HFF-Myc (cell line): ENCODE measurements around the gene FGF8.

Experiments
- DNase-seq: peaks from one replicate; pipeline ENCODE4 v3.0.0-alpha.2; 2011; ENCODE audit warnings: low read depth; ENCODE audit errors: extremely low read depth
- H3K4me3 ChIP-seq: replicated peaks from 2 replicates; pipeline ENCODE4 v1.5.1; 2011; ENCODE audit warnings: low read depth, mild to moderate bottlenecking, control low read depth, low read length
- TF ChIP-seq, protein P1 (sequence below): IDR thresholded peaks from 2 replicates; pipeline ENCODE4 v1.5.1; 2012; ENCODE audit warnings: mild to moderate bottlenecking, low read depth, low read length, control low read depth; ENCODE audit errors: missing control alignments

Gene FGF8

GRCh38 chr10:101767600-101767945, 8.3 kb downstream of the FGF8 start:
- TF ChIP-seq, protein P1, sequence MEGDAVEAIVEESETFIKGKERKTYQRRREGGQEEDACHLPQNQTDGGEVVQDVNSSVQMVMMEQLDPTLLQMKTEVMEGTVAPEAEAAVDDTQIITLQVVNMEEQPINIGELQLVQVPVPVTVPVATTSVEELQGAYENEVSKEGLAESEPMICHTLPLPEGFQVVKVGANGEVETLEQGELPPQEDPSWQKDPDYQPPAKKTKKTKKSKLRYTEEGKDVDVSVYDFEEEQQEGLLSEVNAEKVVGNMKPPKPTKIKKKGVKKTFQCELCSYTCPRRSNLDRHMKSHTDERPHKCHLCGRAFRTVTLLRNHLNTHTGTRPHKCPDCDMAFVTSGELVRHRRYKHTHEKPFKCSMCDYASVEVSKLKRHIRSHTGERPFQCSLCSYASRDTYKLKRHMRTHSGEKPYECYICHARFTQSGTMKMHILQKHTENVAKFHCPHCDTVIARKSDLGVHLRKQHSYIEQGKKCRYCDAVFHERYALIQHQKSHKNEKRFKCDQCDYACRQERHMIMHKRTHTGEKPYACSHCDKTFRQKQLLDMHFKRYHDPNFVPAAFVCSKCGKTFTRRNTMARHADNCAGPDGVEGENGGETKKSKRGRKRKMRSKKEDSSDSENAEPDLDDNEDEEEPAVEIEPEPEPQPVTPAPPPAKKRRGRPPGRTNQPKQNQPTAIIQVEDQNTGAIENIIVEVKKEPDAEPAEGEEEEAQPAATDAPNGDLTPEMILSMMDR = no peak
- DNase-seq = no peak
- no peak overlapping the region for H3K4me3 ChIP-seq

- TF ChIP-seq, protein P1 = no peak
- DNase-seq = no peak
Observed at GRCh38 chr10:101766753-101767599, 8.9 kb downstream of the FGF8 start.

DNA sequence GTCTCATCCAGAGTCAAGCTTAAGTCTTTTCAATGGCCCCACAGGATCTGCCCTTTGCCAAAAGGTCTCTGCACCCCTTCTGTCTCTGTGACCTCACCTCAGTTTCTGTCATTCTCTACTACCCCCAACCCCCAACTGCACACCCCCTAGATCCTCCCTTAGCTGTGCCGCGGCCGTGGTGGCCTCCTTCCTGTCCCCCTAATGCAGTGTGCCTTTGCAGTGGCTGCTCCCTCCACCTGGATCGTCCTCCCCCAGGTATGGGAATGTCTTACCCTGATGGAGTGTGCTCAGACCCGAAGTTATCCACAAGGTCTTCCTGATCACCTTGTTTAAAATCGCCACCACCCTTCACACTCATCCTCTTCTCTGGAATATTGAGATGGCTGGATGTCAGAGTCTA, 9.6 kb downstream of the FGF8 start:
- TF ChIP-seq, protein P1 = no peak
- no peak overlapping the region for H3K4me3 ChIP-seq
- no peak for DNase-seq

More at GRCh38 chr10:101766753-101767599, 8.9 kb downstream of the FGF8 start:
- H3K4me3 ChIP-seq = no peak overlapping the region

DNA sequence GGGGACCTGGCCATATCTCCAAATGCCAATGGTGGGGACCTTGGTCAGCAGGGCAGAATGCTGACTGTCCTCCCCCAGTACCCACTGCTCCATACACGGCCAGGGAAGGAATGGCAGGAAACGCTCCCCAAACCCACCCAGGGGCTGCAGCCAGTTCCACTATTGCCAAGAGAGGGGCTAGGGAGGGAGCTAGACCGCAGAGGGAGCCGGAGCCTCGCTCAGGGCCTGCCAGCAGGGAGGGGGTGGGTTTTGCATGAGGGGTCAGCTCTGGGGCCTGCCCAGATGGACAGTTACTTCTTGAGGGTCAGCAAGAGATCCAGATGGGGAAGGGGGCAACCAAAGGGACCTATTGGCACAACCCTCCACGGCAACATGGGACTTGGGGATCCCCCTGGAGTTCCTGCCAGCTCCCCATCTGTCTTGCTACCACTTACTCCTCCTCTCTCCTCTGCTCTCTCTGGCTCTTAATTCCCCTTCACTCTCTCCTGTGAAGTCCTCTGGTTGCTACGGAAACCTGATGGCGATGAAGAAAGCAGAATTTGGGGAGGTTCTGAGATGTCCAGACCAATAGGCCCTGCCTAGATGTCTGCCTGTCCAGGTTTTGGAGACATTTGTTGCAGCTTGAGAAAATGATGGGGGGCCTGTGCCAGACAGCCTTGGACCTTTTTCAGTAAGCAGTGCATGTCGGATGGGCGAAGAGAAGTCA, 12.6 kb downstream of the FGF8 start:
- DNase-seq = no peak
- no peak overlapping the region for H3K4me3 ChIP-seq
- TF ChIP-seq, protein P1 = no peak

- DNase-seq = no peak
- no peak overlapping the region for H3K4me3 ChIP-seq
- TF ChIP-seq, protein P1 = no peak
Observed at GRCh38 chr10:101762736-101763135, 13.2 kb downstream of the FGF8 start.

DNA sequence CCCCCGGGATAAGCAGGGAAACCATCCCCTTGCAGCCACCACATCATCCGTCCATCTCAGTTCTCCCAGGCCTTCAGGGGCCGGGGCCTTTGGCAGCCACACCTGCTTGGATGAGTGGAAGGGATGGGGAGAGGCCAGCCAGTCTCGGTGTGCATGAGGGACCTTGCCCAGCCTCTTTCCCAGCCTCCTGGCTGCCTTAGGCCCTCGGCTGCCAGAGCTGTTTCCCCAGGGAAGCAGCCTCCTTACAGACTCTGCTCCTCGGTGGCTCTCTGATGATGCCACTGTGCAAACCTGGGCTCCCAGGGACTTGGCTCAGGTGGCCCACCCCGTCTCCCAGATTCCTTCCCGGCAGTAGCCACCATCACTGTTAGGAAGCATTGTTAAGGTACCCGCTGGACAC, 14.7 kb downstream of the FGF8 start:
- H3K4me3 ChIP-seq = no peak overlapping the region
- DNase-seq = no peak
- TF ChIP-seq, protein P1 = no peak

GRCh38 chr10:101760510-101760909, 15.4 kb downstream of the FGF8 start:
- DNase-seq = no peak
- TF ChIP-seq, protein P1 = no peak

More at GRCh38 chr10:101760510-101760909, 15.4 kb downstream of the FGF8 start:
- no peak overlapping the region for H3K4me3 ChIP-seq
